Body of pancreas (tissue), 4 donors: ENCODE measurements around the gene FOXP1.

Experiments used
- POLR2A ChIP-seq, 3 donors: fragments of 450-650 bp; IDR thresholded peaks; one replicate each; pipeline ENCODE4 v1.6.1; 2016; ENCODE audit warnings: antibody characterized with exemption in 3 of 3, mild to moderate bottlenecking in 2 of 3
- TF ChIP-seq, protein P1 (sequence below), 7 experiments: fragments of 450-650 bp in 4 of 7; fragments of 200-600 bp in 3 of 7; sonication (generic) in 3 of 7; IDR thresholded peaks; one replicate each; pipeline ENCODE4 v1.5.1; 2016 to 2019; ENCODE audit warnings: antibody characterized with exemption in 7 of 7

DNA sequence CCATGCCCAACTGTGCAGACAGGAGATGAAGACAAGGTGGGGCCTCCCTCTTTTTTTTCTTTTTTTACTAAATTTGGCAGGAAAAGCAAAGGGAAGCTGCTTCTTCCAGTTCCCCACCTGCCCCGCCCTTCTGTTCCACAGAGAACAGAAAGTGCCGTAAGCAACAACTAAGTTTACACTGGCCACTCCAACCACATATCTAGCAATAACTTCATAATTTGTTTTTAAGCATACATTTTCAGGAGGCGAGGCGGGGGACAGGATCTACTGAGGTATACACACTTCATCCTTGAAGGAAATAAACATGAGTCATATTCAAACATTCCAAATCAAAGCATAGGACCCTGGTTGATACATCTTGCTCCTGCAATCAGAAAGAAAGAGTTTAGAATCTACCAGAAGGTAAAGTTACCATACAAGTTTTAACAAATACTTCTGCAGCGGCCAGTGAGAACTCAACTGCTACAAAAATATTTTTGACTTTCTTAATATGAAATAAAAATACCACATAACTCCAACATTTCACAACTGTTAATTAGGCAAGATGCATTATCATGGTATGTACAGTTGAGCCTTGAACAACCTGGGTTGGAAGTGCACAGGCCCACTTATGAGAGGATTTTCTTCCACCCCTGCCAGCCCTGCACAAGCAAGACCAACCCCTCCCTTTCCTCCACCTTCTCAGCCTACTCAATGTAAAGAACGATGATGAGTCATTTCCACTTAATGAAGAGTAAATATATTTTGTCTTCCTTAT is 50.7 kb downstream of the FOXP1 start:
- TF ChIP-seq, protein P1, sequence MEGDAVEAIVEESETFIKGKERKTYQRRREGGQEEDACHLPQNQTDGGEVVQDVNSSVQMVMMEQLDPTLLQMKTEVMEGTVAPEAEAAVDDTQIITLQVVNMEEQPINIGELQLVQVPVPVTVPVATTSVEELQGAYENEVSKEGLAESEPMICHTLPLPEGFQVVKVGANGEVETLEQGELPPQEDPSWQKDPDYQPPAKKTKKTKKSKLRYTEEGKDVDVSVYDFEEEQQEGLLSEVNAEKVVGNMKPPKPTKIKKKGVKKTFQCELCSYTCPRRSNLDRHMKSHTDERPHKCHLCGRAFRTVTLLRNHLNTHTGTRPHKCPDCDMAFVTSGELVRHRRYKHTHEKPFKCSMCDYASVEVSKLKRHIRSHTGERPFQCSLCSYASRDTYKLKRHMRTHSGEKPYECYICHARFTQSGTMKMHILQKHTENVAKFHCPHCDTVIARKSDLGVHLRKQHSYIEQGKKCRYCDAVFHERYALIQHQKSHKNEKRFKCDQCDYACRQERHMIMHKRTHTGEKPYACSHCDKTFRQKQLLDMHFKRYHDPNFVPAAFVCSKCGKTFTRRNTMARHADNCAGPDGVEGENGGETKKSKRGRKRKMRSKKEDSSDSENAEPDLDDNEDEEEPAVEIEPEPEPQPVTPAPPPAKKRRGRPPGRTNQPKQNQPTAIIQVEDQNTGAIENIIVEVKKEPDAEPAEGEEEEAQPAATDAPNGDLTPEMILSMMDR (IDR thresholded peaks at IDR 0.05) = no peak
- TF ChIP-seq POLR2A (IDR thresholded peaks at IDR 0.05) = no peak
